Upper lobe of right lung (tissue), 1 donor: Measurements from ENCODE around the gene SLK. TPM values are rescaled to one million over a fixed set of nuclear protein-coding genes. Genes with fewer than 3 reads are reported as not detected.

Source experiments
- ATAC-seq: fragments of 200-7000 bp; cut with Tn5 transposase; one replicate; pipeline ENCODE4 v1.9.1; 2020; ENCODE audit warnings: mild to moderate bottlenecking, moderate library complexity
- DNase-seq: peaks from one replicate; pipeline ENCODE4 v3.0.0-alpha.2; 2020
- H3K27ac ChIP-seq: fragments of 200-600 bp; one replicate; pipeline ENCODE4 v1.8.0; 2022
- H3K27me3 ChIP-seq: fragments of 200-600 bp; one replicate; pipeline ENCODE4 v1.8.0; 2022; ENCODE audit warnings: mild to moderate bottlenecking
- H3K36me3 ChIP-seq: fragments of 200-600 bp; one replicate; pipeline ENCODE4 v1.8.0; 2022
- H3K4me1 ChIP-seq: fragments of 200-600 bp; one replicate; pipeline ENCODE4 v1.8.0; 2022
- H3K4me3 ChIP-seq: fragments of 200-600 bp; one replicate; pipeline ENCODE4 v1.8.0; 2022; ENCODE audit warnings: mild to moderate bottlenecking
- H3K9me3 ChIP-seq: fragments of 200-600 bp; one replicate; pipeline ENCODE4 v1.8.0; 2022
- intact Hi-C: fragments of 100-400 bp; cut with DNase I; formaldehyde crosslinking; loops from one replicate; pipeline ENCODE4 v1.11.0; 2022
- total RNA-seq: library from RNA; stranded (reverse); fragmentation: NEBNext Ultra II Directional; extraction: Animal tissue kit (Norgen Biotek cat#: 25700); gene quantifications from one replicate; pipeline ENCODE4 v1.2.1, GENCODE V29; 2021
- TF ChIP-seq, protein P1 (sequence below): fragments of 200-600 bp; IDR thresholded peaks from one replicate; pipeline ENCODE4 v1.8.0; 2022; ENCODE audit warnings: antibody characterized with exemption
- donor health status: DM: no; HTN: yes; CAD: no; lungs with severe emphysema.

Gene SLK
- total RNA-seq, 1 donor from 2014 or later: 46.7 TPM

DNA sequence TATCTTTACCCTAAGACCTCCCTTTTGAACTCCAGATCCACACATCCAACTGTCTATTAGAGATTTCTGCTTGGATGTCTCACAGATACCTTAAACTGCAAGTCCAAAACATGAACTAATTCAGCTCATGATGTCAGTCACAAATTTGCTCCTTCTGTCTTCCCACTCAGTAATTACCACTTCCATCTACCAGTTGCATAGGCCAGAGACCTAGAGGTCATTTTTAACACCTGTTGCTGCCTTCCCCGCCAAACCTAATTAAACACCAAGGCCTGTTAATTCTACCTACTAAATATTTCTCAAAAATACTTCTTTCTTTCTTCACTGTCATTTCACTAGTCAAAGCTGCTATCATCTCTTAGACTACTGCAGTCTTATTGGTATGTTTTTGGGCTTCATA lies 8.2 kb downstream of the SLK start:
- no peak for ATAC-seq
- no peaks in the 10 kb centered on the region for H3K9me3 ChIP-seq
- no peaks in the 10 kb centered on the region for H3K27me3 ChIP-seq
- H3K4me3 ChIP-seq: no peak overlapping the region
- H3K27ac ChIP-seq: no peak overlapping the region
- intact Hi-C loops: no loop called here
- TF ChIP-seq, protein P1, sequence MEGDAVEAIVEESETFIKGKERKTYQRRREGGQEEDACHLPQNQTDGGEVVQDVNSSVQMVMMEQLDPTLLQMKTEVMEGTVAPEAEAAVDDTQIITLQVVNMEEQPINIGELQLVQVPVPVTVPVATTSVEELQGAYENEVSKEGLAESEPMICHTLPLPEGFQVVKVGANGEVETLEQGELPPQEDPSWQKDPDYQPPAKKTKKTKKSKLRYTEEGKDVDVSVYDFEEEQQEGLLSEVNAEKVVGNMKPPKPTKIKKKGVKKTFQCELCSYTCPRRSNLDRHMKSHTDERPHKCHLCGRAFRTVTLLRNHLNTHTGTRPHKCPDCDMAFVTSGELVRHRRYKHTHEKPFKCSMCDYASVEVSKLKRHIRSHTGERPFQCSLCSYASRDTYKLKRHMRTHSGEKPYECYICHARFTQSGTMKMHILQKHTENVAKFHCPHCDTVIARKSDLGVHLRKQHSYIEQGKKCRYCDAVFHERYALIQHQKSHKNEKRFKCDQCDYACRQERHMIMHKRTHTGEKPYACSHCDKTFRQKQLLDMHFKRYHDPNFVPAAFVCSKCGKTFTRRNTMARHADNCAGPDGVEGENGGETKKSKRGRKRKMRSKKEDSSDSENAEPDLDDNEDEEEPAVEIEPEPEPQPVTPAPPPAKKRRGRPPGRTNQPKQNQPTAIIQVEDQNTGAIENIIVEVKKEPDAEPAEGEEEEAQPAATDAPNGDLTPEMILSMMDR: no peak
- DNase-seq: no peak
- no peaks in the 10 kb centered on the region for H3K36me3 ChIP-seq
- peaks cover 18% of the 10 kb centered on the region for H3K4me1 ChIP-seq

DNA sequence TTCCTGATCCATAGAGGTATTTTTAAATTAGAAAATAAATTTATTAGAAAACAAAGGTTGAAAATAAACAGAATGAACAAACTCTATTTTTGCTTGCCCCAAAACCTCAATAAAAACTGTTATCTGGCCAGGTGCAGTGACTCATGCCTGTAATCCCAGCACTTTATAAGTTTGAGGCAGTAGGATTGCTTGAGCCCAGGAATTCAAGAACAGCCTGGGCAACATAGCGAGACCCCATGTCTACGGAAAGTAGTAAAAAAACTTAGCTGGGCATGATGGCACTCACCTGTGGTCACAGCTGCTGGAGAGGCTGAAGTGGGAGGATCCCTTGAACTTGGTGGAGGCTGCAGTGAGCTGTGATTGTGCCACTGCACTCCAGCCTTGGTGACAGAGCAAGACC lies 10.3 kb downstream of the SLK start:
- ATAC-seq: no peak
- H3K27me3 ChIP-seq: no peaks in the 10 kb centered on the region
- no peaks in the 10 kb centered on the region for H3K9me3 ChIP-seq
- no peaks in the 10 kb centered on the region for H3K36me3 ChIP-seq
- TF ChIP-seq, protein P1: no peak
- intact Hi-C loops: no loop called here
- H3K4me3 ChIP-seq: no peak overlapping the region
- no peak overlapping the region for H3K27ac ChIP-seq
- H3K4me1 ChIP-seq: peaks cover 6% of the 10 kb centered on the region
- DNase-seq: no peak

DNA sequence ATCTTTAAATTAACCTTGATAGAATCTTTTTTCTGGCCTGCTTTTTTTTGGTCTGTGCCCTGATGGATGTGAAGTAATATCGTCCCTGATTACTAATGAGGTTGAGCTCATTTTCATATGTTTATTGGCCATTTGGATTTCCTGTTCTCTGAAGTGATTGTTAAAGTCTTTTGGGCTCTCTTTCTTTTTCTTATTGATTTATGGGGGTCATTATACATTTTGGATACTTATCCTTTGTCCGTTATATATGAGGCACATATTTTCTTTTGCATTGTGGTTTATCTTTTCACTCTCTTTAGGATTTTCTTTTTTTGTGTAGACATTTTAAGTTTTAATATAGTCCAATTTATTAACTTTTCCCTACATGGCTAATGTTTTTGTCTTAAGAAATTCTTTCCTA lies 12.6 kb downstream of the SLK start:
- H3K27ac ChIP-seq: no peak overlapping the region
- H3K9me3 ChIP-seq: no peaks in the 10 kb centered on the region
- DNase-seq (no peak), ATAC-seq (no peak)
- TF ChIP-seq, protein P1: no peak
- no peaks in the 10 kb centered on the region for H3K36me3 ChIP-seq
- no peaks in the 10 kb centered on the region for H3K27me3 ChIP-seq
- intact Hi-C loops: no loop called here
- no peak overlapping the region for H3K4me3 ChIP-seq
- H3K4me1 ChIP-seq: no peaks in the 10 kb centered on the region

DNA sequence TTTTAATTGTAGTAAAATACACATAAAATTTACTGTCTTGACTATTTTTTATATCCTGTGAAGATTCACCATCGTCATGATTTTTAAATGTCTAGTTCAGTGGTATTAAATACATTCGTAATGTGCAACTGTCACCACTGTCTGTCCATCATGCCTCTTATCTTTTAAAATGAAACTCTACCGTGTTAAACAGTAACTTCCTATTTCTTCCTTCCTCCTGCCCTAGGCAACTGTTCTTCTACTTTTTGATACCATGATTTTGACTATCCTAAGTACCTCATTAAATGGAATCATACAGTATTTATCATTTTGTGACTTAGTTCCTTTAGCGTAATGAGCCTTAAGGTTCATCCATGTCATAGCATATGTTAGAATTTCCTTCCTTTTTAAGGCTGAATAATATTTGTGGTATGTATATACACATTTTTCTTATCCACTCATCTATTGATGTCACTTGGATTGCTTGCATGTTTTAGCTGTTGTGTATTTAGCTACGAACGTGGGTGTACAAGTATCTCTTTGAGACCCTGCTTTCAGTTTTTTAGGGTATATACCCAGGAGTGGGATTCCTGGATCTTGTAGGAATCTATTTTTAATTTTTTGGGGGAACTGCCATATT lies 13.5 kb downstream of the SLK start:
- H3K27ac ChIP-seq: no peak overlapping the region
- H3K27me3 ChIP-seq: no peaks in the 10 kb centered on the region
- TF ChIP-seq, protein P1: no peak
- H3K4me1 ChIP-seq: peaks cover 4% of the 10 kb centered on the region
- H3K4me3 ChIP-seq: no peak overlapping the region
- intact Hi-C loops: no loop called here
- H3K9me3 ChIP-seq: no peaks in the 10 kb centered on the region
- DNase-seq (no peak), ATAC-seq (no peak)
- H3K36me3 ChIP-seq: no peaks in the 10 kb centered on the region

DNA sequence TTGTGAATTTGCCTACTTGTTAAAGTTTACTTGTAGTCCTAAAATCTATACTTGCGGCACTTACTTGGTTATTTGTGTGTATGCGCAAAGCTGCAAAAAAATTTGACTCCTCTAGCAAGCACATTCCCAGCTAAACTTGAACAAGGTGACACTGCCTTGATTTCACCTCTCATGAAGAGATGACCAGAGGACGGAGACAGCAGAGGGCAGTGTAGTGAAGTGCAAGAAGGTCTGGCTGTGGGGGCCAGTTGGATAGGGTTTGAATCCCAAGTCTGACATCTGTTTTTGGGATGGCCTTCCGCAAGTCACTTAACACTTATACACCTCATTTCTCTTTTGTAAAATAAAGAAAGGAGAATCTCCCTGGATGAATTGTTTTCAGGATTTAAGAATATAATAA lies 15.7 kb downstream of the SLK start:
- intact Hi-C loops: no loop called here
- ATAC-seq: peak; percentile 26

More for the DNA sequence above, 15.7 kb downstream of the SLK start:
- no peaks in the 10 kb centered on the region for H3K36me3 ChIP-seq
- no peaks in the 10 kb centered on the region for H3K9me3 ChIP-seq
- DNase-seq: no peak
- H3K27ac ChIP-seq: no peak overlapping the region
- peaks cover 4% of the 10 kb centered on the region for H3K4me1 ChIP-seq
- H3K4me3 ChIP-seq: no peak overlapping the region
- TF ChIP-seq, protein P1: no peak
- H3K27me3 ChIP-seq: no peaks in the 10 kb centered on the region
